ENCODE measurements around the gene CCDC102A. TPM values are rescaled to one million over a fixed set of nuclear protein-coding genes. Genes with fewer than 3 reads are reported as not detected.

CCDC102A gene
- total and polyA plus RNA-seq, 11 donors: 3.3 to 17.0 (median 6.8) TPM

- Histone ChIP-seq H3K27me3 (no peaks in the 10 kb centered on the region), H3K9me3 (no peaks in the 10 kb centered on the region), H3K4me3 (peak within 1 kb of the TSS; percentile 39 to 97 (median 82)), H3K27ac (peak within 1 kb of the TSS in 9 of 12 donors; percentile 52 to 83 (median 74)), H3K4me1 (peaks cover 0 to 24% (median 19%) of the 10 kb centered on the region in 12 donors), H3K36me3 (no peaks in the 10 kb centered on the region)
- intact Hi-C loops (cut with DNase I): no loop called here
- no peak for TF ChIP-seq POLR2A (IDR thresholded peaks at IDR 0.05)
- no peak for TF ChIP-seq CTCF (IDR thresholded peaks at IDR 0.05)
- DNase-seq (peak; percentile 83 to 92 (median 85)), ATAC-seq (peak; percentile 70 to 97 (median 94))
- 0 to 2% (median 1%) methylated on average over 23 to 73 of the region's 73 CpGs for WGBS, 4 donors
Observed at GRCh38 chr16:57485916-57486857, 50.2 kb downstream of the CCDC102A start, which contains the start of gene DOK4. DOK4 (minus strand) TSS chr16:57486493; CDS start chr16:57479507, 6,986 bp downstream.

GRCh38 chr16:57485091-57485915 lies 51.1 kb downstream of the CCDC102A start:
- no peak for TF ChIP-seq CTCF (IDR thresholded peaks at IDR 0.05)
- no peak for TF ChIP-seq POLR2A (IDR thresholded peaks at IDR 0.05)
- peak in 2 of 4 donors; percentile 5 to 9 for ATAC-seq
- no peaks in the 10 kb centered on the region for H3K27me3 ChIP-seq
- intact Hi-C loops (cut with DNase I): no loop called here
- peak overlapping the region in 9 of 12 donors; percentile 52 to 83 (median 74) for H3K27ac ChIP-seq
- no peaks in the 10 kb centered on the region for H3K9me3 ChIP-seq
- 63 to 78% (median 75%) methylated on average over 10 to 14 of the region's 14 CpGs for WGBS, 4 donors
- peak overlapping the region; percentile 39 to 97 (median 82) for H3K4me3 ChIP-seq
- no peak for DNase-seq
- H3K36me3 ChIP-seq: no peaks in the 10 kb centered on the region
- H3K4me1 ChIP-seq: peaks cover 0 to 31% (median 23%) of the 10 kb centered on the region in 12 donors

DNA sequence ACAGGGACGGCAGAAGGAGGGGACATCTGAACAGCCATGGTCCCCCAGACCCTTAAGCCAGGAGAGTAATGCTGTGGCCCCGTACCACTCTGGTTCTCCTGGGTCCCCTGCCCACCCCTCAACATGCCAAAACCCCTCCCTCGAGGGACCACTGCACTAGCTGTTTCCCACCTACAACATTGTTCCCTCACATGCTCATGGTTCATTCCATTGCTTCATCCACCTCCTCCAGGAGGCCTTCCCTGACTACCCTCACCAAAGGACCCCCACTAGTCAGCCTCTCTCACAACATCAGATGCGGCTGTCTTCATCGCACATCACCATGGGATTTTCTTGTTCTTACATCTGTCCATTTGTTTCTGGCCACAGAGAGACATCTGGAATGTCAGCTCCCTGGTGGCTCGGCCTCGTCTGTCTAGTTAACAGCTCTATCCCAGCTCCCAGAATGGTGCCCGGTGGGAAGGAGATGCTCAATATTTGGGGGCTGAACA lies 51.8 kb downstream of the CCDC102A start:
- Histone ChIP-seq H3K4me3 (peak overlapping the region in 2 of 12 donors; percentile 5 to 97), H3K27ac (peak overlapping the region in 2 of 12 donors; percentile 74 to 83), H3K4me1 (peaks cover 3 to 37% (median 29%) of the 10 kb centered on the region in 12 donors), H3K36me3 (no peaks in the 10 kb centered on the region), H3K9me3 (no peaks in the 10 kb centered on the region), H3K27me3 (no peaks in the 10 kb centered on the region)
- 82 to 87% (median 84%) methylated on average over 8 of the region's 8 CpGs for WGBS, 4 donors
- DNase-seq (no peak), ATAC-seq (no peak)
- intact Hi-C loops (cut with DNase I): no loop called here
- no peak for TF ChIP-seq CTCF (IDR thresholded peaks at IDR 0.05)
- no peak for TF ChIP-seq POLR2A (IDR thresholded peaks at IDR 0.05)
